ENCODE results near the gene TRPM4. TPM values are rescaled to one million over a fixed set of nuclear protein-coding genes. Genes with fewer than 3 reads are reported as not detected.

Gene TRPM4
- total and polyA plus RNA-seq, 2 of the 13 experiments (the other 11 are each of a cell fraction or from before 2014, with no cell fraction given), result 1.9 to 4.3 TPM

DNA sequence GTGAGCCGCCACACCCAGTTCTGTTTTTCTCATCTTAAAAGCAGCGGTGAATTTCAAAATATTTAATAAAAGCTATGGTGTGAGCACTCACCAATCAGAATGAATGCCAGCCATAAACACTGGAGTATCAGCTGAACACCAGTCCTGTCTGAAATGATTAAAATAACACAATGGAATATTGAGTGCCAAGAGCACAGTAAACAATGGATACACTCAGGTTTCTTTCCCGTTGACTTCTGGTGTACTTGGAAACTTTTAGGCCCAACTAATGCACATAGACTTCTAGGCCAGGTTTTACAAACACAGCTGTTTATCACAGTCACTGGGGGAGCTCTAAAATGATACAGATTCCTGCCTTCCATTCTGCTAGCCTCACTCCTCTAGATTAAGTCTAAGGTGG is 99.1 kb downstream of the TRPM4 start (continued):
- TF ChIP-seq, protein P1, sequence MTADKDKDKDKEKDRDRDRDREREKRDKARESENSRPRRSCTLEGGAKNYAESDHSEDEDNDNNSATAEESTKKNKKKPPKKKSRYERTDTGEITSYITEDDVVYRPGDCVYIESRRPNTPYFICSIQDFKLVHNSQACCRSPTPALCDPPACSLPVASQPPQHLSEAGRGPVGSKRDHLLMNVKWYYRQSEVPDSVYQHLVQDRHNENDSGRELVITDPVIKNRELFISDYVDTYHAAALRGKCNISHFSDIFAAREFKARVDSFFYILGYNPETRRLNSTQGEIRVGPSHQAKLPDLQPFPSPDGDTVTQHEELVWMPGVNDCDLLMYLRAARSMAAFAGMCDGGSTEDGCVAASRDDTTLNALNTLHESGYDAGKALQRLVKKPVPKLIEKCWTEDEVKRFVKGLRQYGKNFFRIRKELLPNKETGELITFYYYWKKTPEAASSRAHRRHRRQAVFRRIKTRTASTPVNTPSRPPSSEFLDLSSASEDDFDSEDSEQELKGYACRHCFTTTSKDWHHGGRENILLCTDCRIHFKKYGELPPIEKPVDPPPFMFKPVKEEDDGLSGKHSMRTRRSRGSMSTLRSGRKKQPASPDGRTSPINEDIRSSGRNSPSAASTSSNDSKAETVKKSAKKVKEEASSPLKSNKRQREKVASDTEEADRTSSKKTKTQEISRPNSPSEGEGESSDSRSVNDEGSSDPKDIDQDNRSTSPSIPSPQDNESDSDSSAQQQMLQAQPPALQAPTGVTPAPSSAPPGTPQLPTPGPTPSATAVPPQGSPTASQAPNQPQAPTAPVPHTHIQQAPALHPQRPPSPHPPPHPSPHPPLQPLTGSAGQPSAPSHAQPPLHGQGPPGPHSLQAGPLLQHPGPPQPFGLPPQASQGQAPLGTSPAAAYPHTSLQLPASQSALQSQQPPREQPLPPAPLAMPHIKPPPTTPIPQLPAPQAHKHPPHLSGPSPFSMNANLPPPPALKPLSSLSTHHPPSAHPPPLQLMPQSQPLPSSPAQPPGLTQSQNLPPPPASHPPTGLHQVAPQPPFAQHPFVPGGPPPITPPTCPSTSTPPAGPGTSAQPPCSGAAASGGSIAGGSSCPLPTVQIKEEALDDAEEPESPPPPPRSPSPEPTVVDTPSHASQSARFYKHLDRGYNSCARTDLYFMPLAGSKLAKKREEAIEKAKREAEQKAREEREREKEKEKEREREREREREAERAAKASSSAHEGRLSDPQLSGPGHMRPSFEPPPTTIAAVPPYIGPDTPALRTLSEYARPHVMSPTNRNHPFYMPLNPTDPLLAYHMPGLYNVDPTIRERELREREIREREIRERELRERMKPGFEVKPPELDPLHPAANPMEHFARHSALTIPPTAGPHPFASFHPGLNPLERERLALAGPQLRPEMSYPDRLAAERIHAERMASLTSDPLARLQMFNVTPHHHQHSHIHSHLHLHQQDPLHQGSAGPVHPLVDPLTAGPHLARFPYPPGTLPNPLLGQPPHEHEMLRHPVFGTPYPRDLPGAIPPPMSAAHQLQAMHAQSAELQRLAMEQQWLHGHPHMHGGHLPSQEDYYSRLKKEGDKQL (CRISPR knock-in tag; IDR thresholded peaks at IDR 0.05; ENCODE audit: low read depth), result no peak
- TF ChIP-seq, protein P2, sequence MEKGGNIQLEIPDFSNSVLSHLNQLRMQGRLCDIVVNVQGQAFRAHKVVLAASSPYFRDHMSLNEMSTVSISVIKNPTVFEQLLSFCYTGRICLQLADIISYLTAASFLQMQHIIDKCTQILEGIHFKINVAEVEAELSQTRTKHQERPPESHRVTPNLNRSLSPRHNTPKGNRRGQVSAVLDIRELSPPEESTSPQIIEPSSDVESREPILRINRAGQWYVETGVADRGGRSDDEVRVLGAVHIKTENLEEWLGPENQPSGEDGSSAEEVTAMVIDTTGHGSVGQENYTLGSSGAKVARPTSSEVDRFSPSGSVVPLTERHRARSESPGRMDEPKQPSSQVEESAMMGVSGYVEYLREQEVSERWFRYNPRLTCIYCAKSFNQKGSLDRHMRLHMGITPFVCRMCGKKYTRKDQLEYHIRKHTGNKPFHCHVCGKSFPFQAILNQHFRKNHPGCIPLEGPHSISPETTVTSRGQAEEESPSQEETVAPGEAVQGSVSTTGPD (CRISPR knock-in tag; IDR thresholded peaks at IDR 0.05), result no peak
- TF ChIP-seq HOXD1 (CRISPR knock-in tag; IDR thresholded peaks at IDR 0.05), result no peak

Other genes starting within 250 kb of the TRPM4 start
- gene DHDH, start 224.1 kb upstream of the TRPM4 start, total RNA-seq (2016; rRNA removed; fragmentation: Illumina TruSeq; extraction: Trizol), result 0.13 and 0.29 TPM in 2 replicates
- gene DHDH, start 224.1 kb upstream of the TRPM4 start, polyA plus RNA-seq (2011; rRNA removed), result 0.91 and 1.9 TPM in 2 replicates
- 167 and 176 TPM in 2 replicates for gene BAX, start 202.9 kb upstream of the TRPM4 start, total RNA-seq (2016; rRNA removed; fragmentation: Illumina TruSeq; extraction: Trizol)
- gene BAX, start 202.9 kb upstream of the TRPM4 start, polyA plus RNA-seq (2011; rRNA removed), result 139 and 164 TPM in 2 replicates
- 3,909 and 8,800 TPM in 2 replicates for gene FTL, start 192.5 kb upstream of the TRPM4 start, total RNA-seq (2016; rRNA removed; fragmentation: Illumina TruSeq; extraction: Trizol)
- 2,513 and 2,721 TPM in 2 replicates for gene FTL, start 192.5 kb upstream of the TRPM4 start, polyA plus RNA-seq (2011; rRNA removed)
- 16.4 and 18.4 TPM in 2 replicates for gene GYS1, start 164.5 kb upstream of the TRPM4 start, total RNA-seq (2016; rRNA removed; fragmentation: Illumina TruSeq; extraction: Trizol)
- 34.3 and 42.1 TPM in 2 replicates for gene GYS1, start 164.5 kb upstream of the TRPM4 start, polyA plus RNA-seq (2011; rRNA removed)
- gene RUVBL2, start 163.9 kb upstream of the TRPM4 start, total RNA-seq (2016; rRNA removed; fragmentation: Illumina TruSeq; extraction: Trizol), result 108 and 122 TPM in 2 replicates
- gene RUVBL2, start 163.9 kb upstream of the TRPM4 start, polyA plus RNA-seq (2011; rRNA removed), result 109 and 120 TPM in 2 replicates
- gene LHB, start 140.7 kb upstream of the TRPM4 start, total RNA-seq (2016; rRNA removed; fragmentation: Illumina TruSeq; extraction: Trizol), result not detected in 2 replicates
- gene LHB, start 140.7 kb upstream of the TRPM4 start, polyA plus RNA-seq (2011; rRNA removed), result 0.82 TPM in 1 of 2 replicates, not detected in the other
- gene CGB3, start 133.5 kb upstream of the TRPM4 start, total RNA-seq (2016; rRNA removed; fragmentation: Illumina TruSeq; extraction: Trizol), result not detected in 2 replicates
- gene CGB3, start 133.5 kb upstream of the TRPM4 start, polyA plus RNA-seq (2011; rRNA removed), result not detected in 2 replicates
- not detected in 2 replicates for gene CGB2, start 125.9 kb upstream of the TRPM4 start, total RNA-seq (2016; rRNA removed; fragmentation: Illumina TruSeq; extraction: Trizol)
- gene CGB2, start 125.9 kb upstream of the TRPM4 start, polyA plus RNA-seq (2011; rRNA removed), result not detected in 2 replicates
- gene CGB1, start 120.9 kb upstream of the TRPM4 start, total RNA-seq (2016; rRNA removed; fragmentation: Illumina TruSeq; extraction: Trizol), result not detected in 2 replicates
- gene CGB1, start 120.9 kb upstream of the TRPM4 start, polyA plus RNA-seq (2011; rRNA removed), result not detected in 2 replicates
- gene CGB5, start 113.9 kb upstream of the TRPM4 start, total RNA-seq (2016; rRNA removed; fragmentation: Illumina TruSeq; extraction: Trizol), result not detected in 2 replicates
- gene CGB5, start 113.9 kb upstream of the TRPM4 start, polyA plus RNA-seq (2011; rRNA removed), result not detected in 2 replicates
- gene CGB8, start 108.7 kb upstream of the TRPM4 start, total RNA-seq (2016; rRNA removed; fragmentation: Illumina TruSeq; extraction: Trizol), result not detected in 2 replicates
- not detected in 2 replicates for gene CGB8, start 108.7 kb upstream of the TRPM4 start, polyA plus RNA-seq (2011; rRNA removed)
- gene CGB7, start 100.0 kb upstream of the TRPM4 start, total RNA-seq (2016; rRNA removed; fragmentation: Illumina TruSeq; extraction: Trizol), result not detected in 2 replicates
- 0.07 and 0.08 TPM in 2 replicates for gene CGB7, start 100.0 kb upstream of the TRPM4 start, polyA plus RNA-seq (2011; rRNA removed)
- not detected in 2 replicates for gene NTF4, start 93.0 kb upstream of the TRPM4 start, total RNA-seq (2016; rRNA removed; fragmentation: Illumina TruSeq; extraction: Trizol)
- gene NTF4, start 93.0 kb upstream of the TRPM4 start, polyA plus RNA-seq (2011; rRNA removed), result not detected in 2 replicates
- not detected in 2 replicates for gene KCNA7, start 85.1 kb upstream of the TRPM4 start, total RNA-seq (2016; rRNA removed; fragmentation: Illumina TruSeq; extraction: Trizol)
- gene KCNA7, start 85.1 kb upstream of the TRPM4 start, polyA plus RNA-seq (2011; rRNA removed), result not detected in 2 replicates
- 85.9 and 150 TPM in 2 replicates for gene SNRNP70, start 72.3 kb upstream of the TRPM4 start, total RNA-seq (2016; rRNA removed; fragmentation: Illumina TruSeq; extraction: Trizol)
- gene SNRNP70, start 72.3 kb upstream of the TRPM4 start, polyA plus RNA-seq (2011; rRNA removed), result 210 and 272 TPM in 2 replicates
- 3.5 and 5.3 TPM in 2 replicates for gene LIN7B, start 43.4 kb upstream of the TRPM4 start, total RNA-seq (2016; rRNA removed; fragmentation: Illumina TruSeq; extraction: Trizol)
- 7.6 and 8.6 TPM in 2 replicates for gene LIN7B, start 43.4 kb upstream of the TRPM4 start, polyA plus RNA-seq (2011; rRNA removed)
- gene C19orf73, start 38.6 kb upstream of the TRPM4 start, total RNA-seq (2016; rRNA removed; fragmentation: Illumina TruSeq; extraction: Trizol), result 0.80 and 1.4 TPM in 2 replicates
- gene C19orf73, start 38.6 kb upstream of the TRPM4 start, polyA plus RNA-seq (2011; rRNA removed), result 1.5 and 3.0 TPM in 2 replicates
- 6.3 and 8.6 TPM in 2 replicates for gene PPFIA3, start 38.2 kb upstream of the TRPM4 start, total RNA-seq (2016; rRNA removed; fragmentation: Illumina TruSeq; extraction: Trizol)
- gene PPFIA3, start 38.2 kb upstream of the TRPM4 start, polyA plus RNA-seq (2011; rRNA removed), result 6.7 and 8.9 TPM in 2 replicates
- gene HRC, start 2.4 kb upstream of the TRPM4 start, total RNA-seq (2016; rRNA removed; fragmentation: Illumina TruSeq; extraction: Trizol), result 1.5 and 3.6 TPM in 2 replicates
- 15.4 and 26.4 TPM in 2 replicates for gene HRC, start 2.4 kb upstream of the TRPM4 start, polyA plus RNA-seq (2011; rRNA removed)
- 0.07 TPM in 1 of 2 replicates, not detected in the other for gene SLC6A16, start 167.4 kb downstream of the TRPM4 start, total RNA-seq (2016; rRNA removed; fragmentation: Illumina TruSeq; extraction: Trizol)
- 0.18 and 0.22 TPM in 2 replicates for gene SLC6A16, start 167.4 kb downstream of the TRPM4 start, polyA plus RNA-seq (2011; rRNA removed)
- gene CD37, start 177.6 kb downstream of the TRPM4 start, total RNA-seq (2016; rRNA removed; fragmentation: Illumina TruSeq; extraction: Trizol), result not detected in 2 replicates
- not detected in 2 replicates for gene CD37, start 177.6 kb downstream of the TRPM4 start, polyA plus RNA-seq (2011; rRNA removed)
- gene TEAD2, start 204.6 kb downstream of the TRPM4 start, total RNA-seq (2016; rRNA removed; fragmentation: Illumina TruSeq; extraction: Trizol), result 12.1 and 12.5 TPM in 2 replicates
- 10.4 and 10.8 TPM in 2 replicates for gene TEAD2, start 204.6 kb downstream of the TRPM4 start, polyA plus RNA-seq (2011; rRNA removed)
- 0.31 TPM in 1 of 2 replicates, not detected in the other for gene DKKL1, start 206.1 kb downstream of the TRPM4 start, total RNA-seq (2016; rRNA removed; fragmentation: Illumina TruSeq; extraction: Trizol)
- gene DKKL1, start 206.1 kb downstream of the TRPM4 start, polyA plus RNA-seq (2011; rRNA removed), result 0.30 and 0.33 TPM in 2 replicates
- gene KASH5, start 230.5 kb downstream of the TRPM4 start, total RNA-seq (2016; rRNA removed; fragmentation: Illumina TruSeq; extraction: Trizol), result not detected in 2 replicates
- gene KASH5, start 230.5 kb downstream of the TRPM4 start, polyA plus RNA-seq (2011; rRNA removed), result not detected in 2 replicates

Data from HepG2 (cell line).